Muscle layer of duodenum (tissue), 2 donors: ENCODE measurements around the gene CCDC69.

Experiments used
- H3K27ac ChIP-seq: one replicate; pipeline ENCODE4 v1.7.0; 2013; ENCODE audit warnings: mild to moderate bottlenecking, low read length
- H3K27me3 ChIP-seq: one replicate; pipeline ENCODE4 v1.7.0; 2013; ENCODE audit warnings: low read depth, mild to moderate bottlenecking, control low read depth, low read length
- H3K36me3 ChIP-seq, 2 donors: one replicate each; pipeline ENCODE4 v1.7.0; 2013; ENCODE audit warnings: low read length in 2 of 2, control low read depth in 1 of 2, mild to moderate bottlenecking in 1 of 2; ENCODE audit not compliant: insufficient read depth in 2 of 2, control insufficient read depth in 1 of 2
- H3K4me1 ChIP-seq, 2 donors: one replicate each; pipeline ENCODE4 v1.7.0; 2013; ENCODE audit warnings: low read length in 2 of 2, mild to moderate bottlenecking in 2 of 2, control low read depth in 1 of 2, moderate library complexity in 1 of 2; ENCODE audit not compliant: insufficient read depth in 2 of 2, control insufficient read depth in 1 of 2
- H3K4me3 ChIP-seq, 2 donors: one replicate each; pipeline ENCODE4 v1.7.0; 2013; ENCODE audit warnings: low read length in 2 of 2, low read depth in 1 of 2, mild to moderate bottlenecking in 1 of 2
- H3K9me3 ChIP-seq, 2 donors: one replicate each; pipeline ENCODE4 v1.7.0; 2013; ENCODE audit warnings: low read length in 2 of 2, control low read depth in 1 of 2, mild to moderate bottlenecking in 1 of 2; ENCODE audit not compliant: control insufficient read depth in 1 of 2
- donor health status: healthy.

The CCDC69 gene

GRCh38 chr5:151156507-151157420, 67.1 kb downstream of the CCDC69 start:
- Histone ChIP-seq H3K9me3 (no peaks in the 10 kb centered on the region), H3K27me3 (no peaks in the 10 kb centered on the region), H3K4me1 (peaks cover 22 to 48% of the 10 kb centered on the region in 2 donors), H3K4me3 (peak overlapping the region; percentile 92 to 96), H3K36me3 (no peaks in the 10 kb centered on the region), H3K27ac (peak overlapping the region; percentile 90)

GRCh38 chr5:151155775-151156506, 68.0 kb downstream of the CCDC69 start:
- no peaks in the 10 kb centered on the region for H3K36me3 ChIP-seq
- peak overlapping the region; percentile 92 to 96 for H3K4me3 ChIP-seq
- peak overlapping the region; percentile 90 for H3K27ac ChIP-seq
- no peaks in the 10 kb centered on the region for H3K9me3 ChIP-seq
- H3K27me3 ChIP-seq, result no peaks in the 10 kb centered on the region
- H3K4me1 ChIP-seq, result peaks cover 30 to 56% of the 10 kb centered on the region in 2 donors

- Histone ChIP-seq H3K36me3 (no peaks in the 10 kb centered on the region), H3K4me3 (peak overlapping the region; percentile 92 to 96), H3K4me1 (peaks cover 38 to 64% of the 10 kb centered on the region in 2 donors), H3K9me3 (no peaks in the 10 kb centered on the region), H3K27me3 (no peaks in the 10 kb centered on the region), H3K27ac (peak overlapping the region; percentile 90)
Observed at GRCh38 chr5:151154931-151155774, 68.7 kb downstream of the CCDC69 start.

- no peaks in the 10 kb centered on the region for H3K27me3 ChIP-seq
- no peak overlapping the region for H3K4me3 ChIP-seq
- H3K27ac ChIP-seq, result peak overlapping the region; percentile 46
- H3K9me3 ChIP-seq, result no peaks in the 10 kb centered on the region
- H3K36me3 ChIP-seq, result no peaks in the 10 kb centered on the region
- peaks cover 41 to 77% of the 10 kb centered on the region in 2 donors for H3K4me1 ChIP-seq
Observed at GRCh38 chr5:151153766-151154272, 70.1 kb downstream of the CCDC69 start.

GRCh38 chr5:151153300-151153699, 70.6 kb downstream of the CCDC69 start:
- H3K27ac ChIP-seq, result peak overlapping the region; percentile 46
- no peaks in the 10 kb centered on the region for H3K36me3 ChIP-seq
- no peak overlapping the region for H3K4me3 ChIP-seq
- H3K9me3 ChIP-seq, result no peaks in the 10 kb centered on the region
- H3K4me1 ChIP-seq, result peaks cover 41 to 78% of the 10 kb centered on the region in 2 donors
- no peaks in the 10 kb centered on the region for H3K27me3 ChIP-seq

GRCh38 chr5:151151793-151152192, 72.1 kb downstream of the CCDC69 start:
- peak overlapping the region in 1 of 2 donors; percentile 41 for H3K4me3 ChIP-seq
- H3K4me1 ChIP-seq, result peaks cover 41 to 90% of the 10 kb centered on the region in 2 donors
- no peaks in the 10 kb centered on the region for H3K9me3 ChIP-seq
- H3K27me3 ChIP-seq, result no peaks in the 10 kb centered on the region
- peak overlapping the region; percentile 81 for H3K27ac ChIP-seq
- H3K36me3 ChIP-seq, result peaks cover 4 to 5% of the 10 kb centered on the region in 2 donors

GRCh38 chr5:151151263-151151660, 72.6 kb downstream of the CCDC69 start:
- Histone ChIP-seq H3K4me3 (peak overlapping the region; percentile 0 to 41), H3K36me3 (peaks cover 8% of the 10 kb centered on the region in 2 donors), H3K27me3 (no peaks in the 10 kb centered on the region), H3K27ac (peak overlapping the region; percentile 81), H3K4me1 (peaks cover 41 to 88% of the 10 kb centered on the region in 2 donors), H3K9me3 (no peaks in the 10 kb centered on the region)

- Histone ChIP-seq H3K4me1 (peaks cover 41 to 86% of the 10 kb centered on the region in 2 donors), H3K36me3 (peaks cover 8 to 13% of the 10 kb centered on the region in 2 donors), H3K27me3 (no peaks in the 10 kb centered on the region), H3K9me3 (no peaks in the 10 kb centered on the region), H3K27ac (peak overlapping the region; percentile 81), H3K4me3 (peak overlapping the region; percentile 0 to 41)
Observed at GRCh38 chr5:151150471-151151262, 73.2 kb downstream of the CCDC69 start.

- no peaks in the 10 kb centered on the region for H3K27me3 ChIP-seq
- peaks cover 11 to 33% of the 10 kb centered on the region in 2 donors for H3K36me3 ChIP-seq
- peaks cover 34 to 84% of the 10 kb centered on the region in 2 donors for H3K4me1 ChIP-seq
- H3K9me3 ChIP-seq, result no peaks in the 10 kb centered on the region
- no peak overlapping the region for H3K4me3 ChIP-seq
- H3K27ac ChIP-seq, result no peak overlapping the region
Observed at GRCh38 chr5:151148583-151148982, 75.3 kb downstream of the CCDC69 start.

- H3K4me1 ChIP-seq, result peaks cover 34 to 85% of the 10 kb centered on the region in 2 donors
- no peaks in the 10 kb centered on the region for H3K9me3 ChIP-seq
- H3K4me3 ChIP-seq, result no peak overlapping the region
- H3K27ac ChIP-seq, result no peak overlapping the region
- H3K27me3 ChIP-seq, result no peaks in the 10 kb centered on the region
- H3K36me3 ChIP-seq, result peaks cover 13 to 34% of the 10 kb centered on the region in 2 donors
Observed at GRCh38 chr5:151147033-151147432, 76.9 kb downstream of the CCDC69 start.
